ENCODE data around the gene FSHR. TPM values are rescaled to one million over a fixed set of nuclear protein-coding genes. Genes with fewer than 3 reads are reported as not detected.

FSHR gene
- total RNA-seq, 1 donor: not detected

DNA sequence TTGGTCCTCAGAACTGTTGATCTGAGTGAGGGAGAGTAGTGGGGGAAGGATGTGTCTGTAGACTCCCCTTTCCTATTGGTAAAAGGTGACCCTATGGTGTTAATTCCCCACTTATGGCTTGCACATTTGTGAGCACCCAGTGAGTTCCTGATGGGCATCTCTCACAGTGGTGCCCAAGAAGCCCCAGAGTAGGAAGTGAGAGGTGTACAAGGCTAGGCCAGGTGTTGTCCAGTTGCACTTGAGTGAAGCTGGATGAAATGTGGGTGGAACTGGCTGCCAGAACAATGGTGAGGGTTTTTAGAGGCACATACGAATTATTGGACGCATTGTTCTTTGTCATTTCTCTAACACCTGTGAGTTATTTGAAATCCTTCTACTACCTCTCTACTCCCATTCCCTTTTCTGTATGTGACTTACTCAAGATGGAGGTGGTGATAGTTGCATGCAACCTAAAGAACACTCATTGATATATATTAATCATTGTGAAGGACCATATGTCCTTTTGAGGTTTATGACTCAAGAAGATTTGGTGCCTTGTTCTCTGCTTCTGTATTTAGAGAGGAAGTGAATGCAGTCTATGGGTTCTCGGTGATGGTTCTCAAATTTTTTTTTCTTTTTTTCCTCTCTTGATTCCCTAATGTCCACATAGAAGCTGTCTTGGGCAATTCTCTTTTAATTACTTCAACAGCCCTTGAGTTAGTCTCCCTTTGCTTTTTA is 162.7 kb downstream of the FSHR start:
- H3K4me3 ChIP-seq (ENCODE audit: low read depth, low read length): no peak overlapping the region
- no peak for DNase-seq (ENCODE audit: low read depth)
- TF ChIP-seq, protein P1, sequence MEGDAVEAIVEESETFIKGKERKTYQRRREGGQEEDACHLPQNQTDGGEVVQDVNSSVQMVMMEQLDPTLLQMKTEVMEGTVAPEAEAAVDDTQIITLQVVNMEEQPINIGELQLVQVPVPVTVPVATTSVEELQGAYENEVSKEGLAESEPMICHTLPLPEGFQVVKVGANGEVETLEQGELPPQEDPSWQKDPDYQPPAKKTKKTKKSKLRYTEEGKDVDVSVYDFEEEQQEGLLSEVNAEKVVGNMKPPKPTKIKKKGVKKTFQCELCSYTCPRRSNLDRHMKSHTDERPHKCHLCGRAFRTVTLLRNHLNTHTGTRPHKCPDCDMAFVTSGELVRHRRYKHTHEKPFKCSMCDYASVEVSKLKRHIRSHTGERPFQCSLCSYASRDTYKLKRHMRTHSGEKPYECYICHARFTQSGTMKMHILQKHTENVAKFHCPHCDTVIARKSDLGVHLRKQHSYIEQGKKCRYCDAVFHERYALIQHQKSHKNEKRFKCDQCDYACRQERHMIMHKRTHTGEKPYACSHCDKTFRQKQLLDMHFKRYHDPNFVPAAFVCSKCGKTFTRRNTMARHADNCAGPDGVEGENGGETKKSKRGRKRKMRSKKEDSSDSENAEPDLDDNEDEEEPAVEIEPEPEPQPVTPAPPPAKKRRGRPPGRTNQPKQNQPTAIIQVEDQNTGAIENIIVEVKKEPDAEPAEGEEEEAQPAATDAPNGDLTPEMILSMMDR (IDR thresholded peaks at IDR 0.05; ENCODE audit: insufficient read depth, low read length): no peak

DNA sequence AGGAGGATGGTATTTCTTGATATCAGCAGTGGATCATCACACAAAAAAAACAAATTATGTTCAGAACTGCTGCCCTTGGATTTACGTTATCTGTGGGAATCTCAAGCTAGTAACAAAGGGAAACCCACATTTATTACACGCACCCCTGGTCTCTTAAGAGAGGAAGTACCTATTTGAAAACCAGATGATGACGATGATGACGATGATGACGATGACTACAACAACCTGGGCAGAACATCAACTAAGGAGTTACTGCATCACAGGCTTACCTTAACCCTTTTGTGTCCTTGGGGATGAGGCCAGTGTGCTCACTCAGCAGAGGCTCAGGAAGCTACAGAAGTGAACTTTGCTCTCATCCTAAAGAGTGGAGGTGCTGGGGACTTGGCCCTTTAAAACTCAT is 169.4 kb downstream of the FSHR start:
- TF ChIP-seq, protein P1 (IDR thresholded peaks at IDR 0.05; ENCODE audit: insufficient read depth, low read length): no peak
- H3K4me3 ChIP-seq (ENCODE audit: low read depth, low read length): no peak overlapping the region
- no peak for DNase-seq (ENCODE audit: low read depth)

DNA sequence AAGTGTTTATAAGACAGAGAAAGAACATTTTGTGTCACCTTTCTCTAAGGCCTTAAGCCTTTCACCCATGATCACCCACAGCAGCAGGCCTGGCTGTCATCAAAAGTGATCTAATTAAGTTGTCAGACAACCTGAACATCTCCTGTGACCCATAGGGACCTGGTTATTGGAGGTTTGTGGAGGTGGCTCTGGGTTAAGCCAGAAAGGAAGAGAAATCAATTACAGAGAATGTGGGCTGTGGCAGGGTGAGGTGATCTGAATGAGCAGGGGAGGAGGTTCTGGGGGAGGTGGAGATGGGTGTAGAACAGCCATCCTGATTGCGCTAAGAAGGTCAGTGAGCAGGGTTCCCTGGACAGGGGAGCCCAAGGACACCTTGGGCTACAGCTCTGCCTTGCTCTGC is 170.8 kb downstream of the FSHR start:
- H3K4me3 ChIP-seq (ENCODE audit: low read depth, low read length): no peak overlapping the region
- TF ChIP-seq, protein P1 (IDR thresholded peaks at IDR 0.05; ENCODE audit: insufficient read depth, low read length): no peak
- no peak for DNase-seq (ENCODE audit: low read depth)

DNA sequence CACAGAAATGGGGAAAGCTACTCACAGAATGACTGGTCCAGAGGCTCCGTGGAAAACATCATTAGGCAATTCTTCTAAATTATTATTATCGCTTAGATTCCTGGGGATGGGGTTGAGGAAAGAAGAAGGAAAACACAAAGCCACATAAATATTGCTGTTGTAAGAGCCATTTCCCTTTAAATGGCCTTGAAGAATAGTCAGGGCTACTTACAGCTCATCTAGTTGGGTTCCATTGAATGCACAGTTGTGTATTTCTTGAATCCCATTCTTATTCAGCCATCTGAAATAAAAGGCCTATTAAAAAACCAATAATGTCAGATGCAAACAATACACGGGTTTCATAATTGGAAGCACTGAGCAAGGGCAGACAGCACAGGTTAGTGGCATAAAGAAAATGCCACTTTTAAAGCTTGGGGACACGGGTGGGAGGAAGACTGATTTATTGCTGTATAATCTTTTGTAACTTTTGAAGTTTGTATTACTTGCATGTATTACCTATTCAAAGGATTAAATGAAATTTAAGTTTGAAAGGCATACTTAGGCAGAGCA is 171.4 kb downstream of the FSHR start:
- DNase-seq (ENCODE audit: low read depth): no peak
- TF ChIP-seq, protein P1 (IDR thresholded peaks at IDR 0.05; ENCODE audit: insufficient read depth, low read length): no peak
- H3K4me3 ChIP-seq (ENCODE audit: low read depth, low read length): no peak overlapping the region

DNA sequence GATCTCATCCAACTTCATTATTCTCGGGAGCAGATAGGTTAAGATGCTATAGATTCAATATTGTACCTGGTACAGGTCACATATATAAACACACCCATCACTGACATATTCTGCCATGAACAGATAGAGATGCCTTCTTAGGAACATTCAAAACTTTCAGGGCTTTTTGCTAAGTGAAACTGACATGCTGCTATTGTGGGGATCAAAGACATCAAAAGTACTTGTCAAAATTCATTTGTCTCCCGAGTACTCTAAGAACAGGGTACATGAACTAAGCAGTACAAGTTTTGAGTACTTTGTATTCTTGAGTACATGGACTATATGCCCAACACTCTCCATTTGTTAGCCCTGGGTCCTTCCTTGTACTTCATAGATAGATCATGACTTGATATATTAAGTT is 173.5 kb downstream of the FSHR start:
- DNase-seq (ENCODE audit: low read depth): no peak
- TF ChIP-seq, protein P1 (IDR thresholded peaks at IDR 0.05; ENCODE audit: insufficient read depth, low read length): no peak

DNA sequence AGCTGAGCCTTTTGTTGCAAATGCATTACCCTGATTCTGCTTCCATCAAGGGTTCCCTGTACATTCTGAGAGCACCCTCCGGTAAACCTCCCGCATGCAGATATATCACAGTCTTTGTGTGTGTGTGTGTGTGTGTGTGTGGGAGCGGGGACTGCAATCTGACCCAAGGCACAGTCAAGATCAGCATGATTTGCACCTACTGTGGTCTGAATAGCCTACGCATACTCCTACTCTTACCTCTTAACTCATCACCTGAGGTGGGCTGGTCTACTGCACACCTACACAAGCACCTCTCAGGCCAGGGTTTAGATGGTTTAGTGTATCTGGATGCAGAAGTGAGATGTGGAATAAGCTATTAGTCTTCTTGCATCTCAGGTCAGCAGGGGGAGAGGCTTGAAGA is 174.6 kb downstream of the FSHR start:
- no peak for DNase-seq (ENCODE audit: low read depth)
- H3K4me3 ChIP-seq (ENCODE audit: low read depth, low read length): no peak overlapping the region
- TF ChIP-seq, protein P1 (IDR thresholded peaks at IDR 0.05; ENCODE audit: insufficient read depth, low read length): no peak

More for the DNA sequence above, 173.5 kb downstream of the FSHR start:
- H3K4me3 ChIP-seq (ENCODE audit: low read depth, low read length): no peak overlapping the region

All from fibroblast of the aortic adventitia (primary cell).